Measurements from ENCODE around the gene DHX35. TPM values are rescaled to one million over a fixed set of nuclear protein-coding genes. Genes with fewer than 3 reads are reported as not detected.

DHX35 gene
- total and polyA plus RNA-seq, 2 donors from 2014 or later: 6.9 to 11.0 TPM

GRCh38 chr20:38997622-38998021 lies 35.5 kb downstream of the DHX35 start:
- no peak for DNase-seq
- Histone ChIP-seq H3K9me3 (ENCODE audit: control insufficient read depth in 2 of 3, insufficient read depth in 1 of 3, low read length in 3 of 3) (no peaks in the 10 kb centered on the region), H3K27ac (ENCODE audit: low read depth in 2 of 2, low read length in 2 of 2) (no peak overlapping the region), H3K9ac (ENCODE audit: low read length in 3 of 3) (no peak overlapping the region), H3K4me3 (ENCODE audit: low read length in 3 of 3) (no peak overlapping the region), H3K36me3 (ENCODE audit: control insufficient read depth in 2 of 3, insufficient read depth in 3 of 3, low read length in 3 of 3) (peaks cover 2 to 38% (median 25%) of the 10 kb centered on the region in 3 donors), H3K27me3 (ENCODE audit: control insufficient read depth, insufficient read depth, low read length) (no peaks in the 10 kb centered on the region), H3K4me1 (ENCODE audit: control insufficient read depth in 2 of 3, insufficient read depth in 2 of 3, low read depth in 1 of 3, low read length in 3 of 3) (no peaks in the 10 kb centered on the region)
- TF ChIP-seq CTCF (IDR thresholded peaks at IDR 0.05; ENCODE audit: borderline replicate concordance, extremely low read depth, insufficient read depth): no peak
- intact Hi-C loops (cut with DNase I): no loop called here
- no peak for FAIRE-seq

- FAIRE-seq (no peak), DNase-seq (no peak)
- Histone ChIP-seq H3K4me1 (ENCODE audit: control insufficient read depth in 2 of 3, insufficient read depth in 2 of 3, low read depth in 1 of 3, low read length in 3 of 3) (no peaks in the 10 kb centered on the region), H3K27me3 (ENCODE audit: control insufficient read depth, insufficient read depth, low read length) (no peaks in the 10 kb centered on the region), H3K9ac (ENCODE audit: low read length in 3 of 3) (no peak overlapping the region), H3K9me3 (ENCODE audit: control insufficient read depth in 2 of 3, insufficient read depth in 1 of 3, low read length in 3 of 3) (no peaks in the 10 kb centered on the region), H3K27ac (ENCODE audit: low read depth in 2 of 2, low read length in 2 of 2) (no peak overlapping the region), H3K4me3 (ENCODE audit: low read length in 3 of 3) (no peak overlapping the region), H3K36me3 (ENCODE audit: control insufficient read depth in 2 of 3, insufficient read depth in 3 of 3, low read length in 3 of 3) (peaks cover 2 to 41% (median 37%) of the 10 kb centered on the region in 3 donors)
- no peak for TF ChIP-seq CTCF (IDR thresholded peaks at IDR 0.05; ENCODE audit: borderline replicate concordance, extremely low read depth, insufficient read depth)
- intact Hi-C loops (cut with DNase I): no loop called here
Observed at GRCh38 chr20:38999217-38999616, 37.1 kb downstream of the DHX35 start.

GRCh38 chr20:38999965-39000910 lies 38.1 kb downstream of the DHX35 start:
- Histone ChIP-seq H3K27me3 (ENCODE audit: control insufficient read depth, insufficient read depth, low read length) (no peaks in the 10 kb centered on the region), H3K9me3 (ENCODE audit: control insufficient read depth in 2 of 3, insufficient read depth in 1 of 3, low read length in 3 of 3) (no peaks in the 10 kb centered on the region), H3K4me3 (ENCODE audit: low read length in 3 of 3) (no peak overlapping the region), H3K4me1 (ENCODE audit: control insufficient read depth in 2 of 3, insufficient read depth in 2 of 3, low read depth in 1 of 3, low read length in 3 of 3) (no peaks in the 10 kb centered on the region), H3K27ac (ENCODE audit: low read depth in 2 of 2, low read length in 2 of 2) (no peak overlapping the region), H3K9ac (ENCODE audit: low read length in 3 of 3) (no peak overlapping the region), H3K36me3 (ENCODE audit: control insufficient read depth in 2 of 3, insufficient read depth in 3 of 3, low read length in 3 of 3) (peaks cover 2 to 43% (median 37%) of the 10 kb centered on the region in 3 donors)
- FAIRE-seq (no peak), DNase-seq (no peak)
- intact Hi-C loops (cut with DNase I): no loop called here
- no peak for TF ChIP-seq CTCF (IDR thresholded peaks at IDR 0.05; ENCODE audit: borderline replicate concordance, extremely low read depth, insufficient read depth)

All from kidney (tissue), 14 donors.